ENCODE results near the gene ACOXL. TPM values are rescaled to one million over a fixed set of nuclear protein-coding genes. Genes with fewer than 3 reads are reported as not detected.

ACOXL gene
- polyA plus RNA-seq, 6 donors from 2014 or later, result not detected

- Mint-ChIP-seq H3K27me3 (peaks cover 58 to 64% (median 62%) of the 10 kb centered on the region in 3 donors), H3K4me1 (peaks cover 11 to 14% (median 12%) of the 10 kb centered on the region in 3 donors), H3K4me3 (peak overlapping the region in 2 of 8 donors; percentile 2 to 3), H3K36me3 (no peaks in the 10 kb centered on the region), H3K9me3 (no peaks in the 10 kb centered on the region), H3K27ac (peak overlapping the region in 2 of 6 donors; percentile 63 to 80)
- no peak for DNase-seq
- no peak for ATAC-seq (ENCODE audit: low read depth in 2 of 2)
Observed at GRCh38 chr2:110747522-110748488, 15.4 kb downstream of the ACOXL start.

GRCh38 chr2:110748489-110748867, 16.1 kb downstream of the ACOXL start:
- peak overlapping the region in 1 of 6 donors; percentile 18 for H3K27ac Mint-ChIP-seq
- peak; percentile 72 to 85 for ATAC-seq (ENCODE audit: low read depth in 2 of 2)

GRCh38 chr2:110751642-110752041, 19.3 kb downstream of the ACOXL start:
- peaks cover 11 to 14% (median 12%) of the 10 kb centered on the region in 3 donors for H3K4me1 Mint-ChIP-seq
- H3K27ac Mint-ChIP-seq, result no peak overlapping the region
- H3K4me3 Mint-ChIP-seq, result no peak overlapping the region
- DNase-seq (no peak), ATAC-seq (ENCODE audit: low read depth in 2 of 2) (no peak)
- no peaks in the 10 kb centered on the region for H3K36me3 Mint-ChIP-seq
- H3K9me3 Mint-ChIP-seq, result no peaks in the 10 kb centered on the region
- H3K27me3 Mint-ChIP-seq, result peaks cover 35 to 42% (median 41%) of the 10 kb centered on the region in 3 donors

More at GRCh38 chr2:110748489-110748867, 16.1 kb downstream of the ACOXL start:
- DNase-seq, result peak; percentile 23
- no peaks in the 10 kb centered on the region for H3K9me3 Mint-ChIP-seq
- no peaks in the 10 kb centered on the region for H3K36me3 Mint-ChIP-seq
- H3K4me1 Mint-ChIP-seq, result peaks cover 11 to 14% (median 12%) of the 10 kb centered on the region in 3 donors
- peaks cover 61 to 64% (median 63%) of the 10 kb centered on the region in 3 donors for H3K27me3 Mint-ChIP-seq
- H3K4me3 Mint-ChIP-seq, result peak overlapping the region in 2 of 8 donors; percentile 2 to 3

- no peak for DNase-seq
- H3K27me3 Mint-ChIP-seq, result peaks cover 30 to 40% (median 36%) of the 10 kb centered on the region in 3 donors
- no peaks in the 10 kb centered on the region for H3K36me3 Mint-ChIP-seq
- no peak overlapping the region for H3K4me3 Mint-ChIP-seq
- no peaks in the 10 kb centered on the region for H3K9me3 Mint-ChIP-seq
- H3K4me1 Mint-ChIP-seq, result peaks cover 10% of the 10 kb centered on the region in 3 donors
- ATAC-seq (ENCODE audit: low read depth in 2 of 2), result no peak
- no peak overlapping the region for H3K27ac Mint-ChIP-seq
Observed at GRCh38 chr2:110752871-110753270, 20.5 kb downstream of the ACOXL start.

GRCh38 chr2:110755491-110756078, 23.2 kb downstream of the ACOXL start:
- Mint-ChIP-seq H3K4me1 (no peaks in the 10 kb centered on the region), H3K36me3 (peaks cover 7% of the 10 kb centered on the region in 2 donors), H3K27ac (no peak overlapping the region), H3K27me3 (peaks cover 30 to 44% (median 31%) of the 10 kb centered on the region in 3 donors), H3K4me3 (no peak overlapping the region), H3K9me3 (peaks cover 0 to 22% (median 18%) of the 10 kb centered on the region in 7 donors)
- DNase-seq, result peak; percentile 15
- ATAC-seq (ENCODE audit: low read depth in 2 of 2), result no peak

GRCh38 chr2:110759411-110759810, 27.0 kb downstream of the ACOXL start:
- H3K36me3 Mint-ChIP-seq, result peaks cover 7% of the 10 kb centered on the region in 2 donors
- H3K4me3 Mint-ChIP-seq, result no peak overlapping the region
- H3K4me1 Mint-ChIP-seq, result no peaks in the 10 kb centered on the region
- ATAC-seq (ENCODE audit: low read depth in 2 of 2), result no peak
- H3K27ac Mint-ChIP-seq, result no peak overlapping the region
- no peak for DNase-seq
- peaks cover 0 to 28% (median 19%) of the 10 kb centered on the region in 7 donors for H3K9me3 Mint-ChIP-seq
- H3K27me3 Mint-ChIP-seq, result peaks cover 14 to 43% (median 14%) of the 10 kb centered on the region in 3 donors

- Mint-ChIP-seq H3K4me1 (no peaks in the 10 kb centered on the region), H3K36me3 (no peaks in the 10 kb centered on the region), H3K4me3 (no peak overlapping the region), H3K9me3 (peaks cover 0 to 35% (median 15%) of the 10 kb centered on the region in 7 donors), H3K27ac (no peak overlapping the region), H3K27me3 (peaks cover 18 to 52% (median 22%) of the 10 kb centered on the region in 3 donors)
- ATAC-seq (ENCODE audit: low read depth in 2 of 2), result no peak
- no peak for DNase-seq
Observed at GRCh38 chr2:110764931-110765330, 32.6 kb downstream of the ACOXL start.

- peak overlapping the region in 1 of 8 donors; percentile 32 for H3K4me3 Mint-ChIP-seq
- H3K36me3 Mint-ChIP-seq, result no peaks in the 10 kb centered on the region
- DNase-seq, result no peak
- no peak for ATAC-seq (ENCODE audit: low read depth in 2 of 2)
- H3K27me3 Mint-ChIP-seq, result peaks cover 20 to 65% (median 24%) of the 10 kb centered on the region in 3 donors
- H3K4me1 Mint-ChIP-seq, result no peaks in the 10 kb centered on the region
- peaks cover 0 to 30% (median 12%) of the 10 kb centered on the region in 7 donors for H3K9me3 Mint-ChIP-seq
- H3K27ac Mint-ChIP-seq, result no peak overlapping the region
Observed at GRCh38 chr2:110766291-110766690, 33.9 kb downstream of the ACOXL start.

GRCh38 chr2:110768591-110768990, 36.2 kb downstream of the ACOXL start:
- ATAC-seq (ENCODE audit: low read depth in 2 of 2) (no peak), DNase-seq (no peak)
- Mint-ChIP-seq H3K4me1 (no peaks in the 10 kb centered on the region), H3K27me3 (peaks cover 25 to 64% (median 27%) of the 10 kb centered on the region in 3 donors), H3K36me3 (no peaks in the 10 kb centered on the region), H3K27ac (no peak overlapping the region), H3K4me3 (no peak overlapping the region), H3K9me3 (peaks cover 0 to 30% (median 11%) of the 10 kb centered on the region in 7 donors)

GRCh38 chr2:110770404-110770958, 38.1 kb downstream of the ACOXL start:
- Mint-ChIP-seq H3K9me3 (peaks cover 0 to 15% (median 11%) of the 10 kb centered on the region in 7 donors), H3K4me1 (no peaks in the 10 kb centered on the region), H3K27me3 (peaks cover 27 to 56% (median 31%) of the 10 kb centered on the region in 3 donors), H3K36me3 (no peaks in the 10 kb centered on the region), H3K27ac (no peak overlapping the region), H3K4me3 (no peak overlapping the region)
- ATAC-seq (ENCODE audit: low read depth in 2 of 2) (no peak), DNase-seq (no peak)

- H3K27me3 Mint-ChIP-seq, result peaks cover 32 to 54% (median 36%) of the 10 kb centered on the region in 3 donors
- no peak for DNase-seq
- H3K9me3 Mint-ChIP-seq, result peaks cover 0 to 10% (median 6%) of the 10 kb centered on the region in 7 donors
- H3K4me3 Mint-ChIP-seq, result no peak overlapping the region
- no peaks in the 10 kb centered on the region for H3K4me1 Mint-ChIP-seq
- H3K36me3 Mint-ChIP-seq, result no peaks in the 10 kb centered on the region
- no peak overlapping the region for H3K27ac Mint-ChIP-seq
- ATAC-seq (ENCODE audit: low read depth in 2 of 2), result no peak
Observed at GRCh38 chr2:110770959-110771431, 38.6 kb downstream of the ACOXL start.

GRCh38 chr2:110771547-110772382, 39.4 kb downstream of the ACOXL start:
- no peak for ATAC-seq (ENCODE audit: low read depth in 2 of 2)
- Mint-ChIP-seq H3K4me1 (no peaks in the 10 kb centered on the region), H3K9me3 (peaks cover 0 to 5% (median 2%) of the 10 kb centered on the region in 7 donors), H3K4me3 (no peak overlapping the region), H3K27ac (no peak overlapping the region), H3K36me3 (no peaks in the 10 kb centered on the region), H3K27me3 (peaks cover 36 to 55% (median 42%) of the 10 kb centered on the region in 3 donors)
- no peak for DNase-seq
